HCT116 (cell line): Measurements from ENCODE around the gene PIK3R2.

Experiments
- ATF3 ChIP-seq: IDR thresholded peaks from 2 replicates; pipeline ENCODE4 v1.6.1; 2012
- CEBPB ChIP-seq: IDR thresholded peaks from 2 replicates; pipeline ENCODE4 v1.6.1; 2012; ENCODE audit warnings: low read depth
- CTCF ChIP-seq, 3 experiments: fragments of 200-600 bp in 1 of 3; sonication (generic) in 1 of 3; IDR thresholded peaks in 2 of 3; conservative IDR thresholded peaks in 1 of 3; 2 replicates each; pipeline ENCODE4 v1.5.1; 2012 to 2017; ENCODE audit warnings: low read depth in 2 of 3, low read length in 2 of 3, antibody characterized with exemption in 1 of 3, borderline replicate concordance in 1 of 3, control low read depth in 1 of 3, mild to moderate bottlenecking in 1 of 3, mixed read lengths in 1 of 3, mixed run types in 1 of 3, moderate library complexity in 1 of 3; ENCODE audit not compliant: insufficient read depth in 1 of 3
- EGR1 ChIP-seq: IDR thresholded peaks from 2 replicates; pipeline ENCODE4 v1.6.1; 2012; ENCODE audit warnings: low read depth
- EZH2 ChIP-seq: fragments of 200-600 bp; sonication (generic); IDR thresholded peaks from 2 replicates; pipeline ENCODE4 v1.6.1; 2017; ENCODE audit warnings: antibody characterized with exemption, mixed run types
- EZH2phosphoT487 ChIP-seq: fragments of 200-600 bp; IDR thresholded peaks from 2 replicates; pipeline ENCODE4 v1.6.1; 2018; ENCODE audit warnings: antibody characterized with exemption, borderline replicate concordance
- JUND ChIP-seq: IDR thresholded peaks from 2 replicates; pipeline ENCODE4 v1.6.1; 2012
- MAX ChIP-seq: IDR thresholded peaks from 2 replicates; pipeline ENCODE4 v1.6.1; 2012
- POLR2A ChIP-seq: IDR thresholded peaks from 2 replicates; pipeline ENCODE4 v1.7.0; 2011; ENCODE audit warnings: borderline replicate concordance; ENCODE audit not compliant: insufficient read depth, insufficient read length; ENCODE audit errors: extremely low read depth
- POLR2AphosphoS5 ChIP-seq: IDR thresholded peaks from 2 replicates; pipeline ENCODE4 v1.6.1; 2011; ENCODE audit warnings: mild to moderate bottlenecking, low read depth, low read length, moderate library complexity
- RAD21 ChIP-seq: IDR thresholded peaks from 2 replicates; pipeline ENCODE4 v1.6.1; 2012; ENCODE audit warnings: low read depth, mild to moderate bottlenecking
- REST ChIP-seq: IDR thresholded peaks from 2 replicates; pipeline ENCODE4 v1.6.1; 2012; ENCODE audit warnings: low read depth
- SP1 ChIP-seq: IDR thresholded peaks from 2 replicates; pipeline ENCODE4 v1.6.1; 2012; ENCODE audit warnings: low read depth
- ZNF274 ChIP-seq: fragments of 200-500 bp; sonication (Bioruptor generic); IDR thresholded peaks from 2 replicates; pipeline ENCODE4 v1.6.1; 2014; ENCODE audit warnings: mild to moderate bottlenecking, low read depth, low read length, inconsistent platforms

- no peak for TF ChIP-seq EZH2
- no peak for TF ChIP-seq EZH2phosphoT487
- no peak for TF ChIP-seq CTCF (IDR thresholded peaks at IDR 0.05 in 2 of 3, conservative IDR thresholded peaks at IDR 0.05 in 1 of 3; ENCODE audit: borderline replicate concordance in 1 of 3, insufficient read depth in 1 of 3, low read depth in 2 of 3, low read length in 2 of 3)
- no peak for TF ChIP-seq POLR2A
- TF ChIP-seq REST = no peak
- TF ChIP-seq CEBPB = no peak
- no peak for TF ChIP-seq ZNF274
- no peak for TF ChIP-seq POLR2AphosphoS5
- TF ChIP-seq JUND = no peak
- no peak for TF ChIP-seq SP1
- TF ChIP-seq RAD21 = no peak
- no peak for TF ChIP-seq EGR1
- TF ChIP-seq ATF3 = no peak
- no peak for TF ChIP-seq MAX
Measured at GRCh38 chr19:18214779-18215433, 61.9 kb downstream of the PIK3R2 start.
